MM.1S (cell line): Measurements from ENCODE around the gene DNAI1.

Experiments used
- CTCF ChIP-seq: fragments of 300-600 bp; sonication (generic); IDR thresholded peaks from 2 replicates; pipeline ENCODE4 v1.5.1; 2016; ENCODE audit warnings: antibody characterized with exemption, low read length, mixed read lengths
- EZH2 ChIP-seq: fragments of 300-600 bp; sonication (generic); optimal IDR thresholded peaks from 2 replicates; pipeline ENCODE3; 2017; ENCODE audit warnings: low read depth, mild to moderate bottlenecking, antibody characterized with exemption, low read length, mixed read lengths
- EZH2phosphoT487 ChIP-seq: fragments of 300-600 bp; sonication (generic); IDR thresholded peaks from 2 replicates; pipeline ENCODE4 v1.6.1; 2018; ENCODE audit warnings: antibody characterized with exemption, low read length

- TF ChIP-seq CTCF, result peak; percentile 13; the same call in 1 of the 2 replicates
- TF ChIP-seq EZH2, result no peak
- TF ChIP-seq EZH2phosphoT487, result no peak
Observed at GRCh38 chr9:34519321-34520020, 60.9 kb downstream of the DNAI1 start.
